Esophagus squamous epithelium (tissue), 4 donors: ENCODE data around the gene DYRK1B.

Source experiments
- POLR2A ChIP-seq, 4 donors: fragments of 450-650 bp; IDR thresholded peaks; one replicate each; pipeline ENCODE4 v1.6.1; 2017; ENCODE audit warnings: antibody characterized with exemption in 4 of 4, mild to moderate bottlenecking in 4 of 4, moderate library complexity in 3 of 4
- TF ChIP-seq, protein P1 (sequence below), 6 experiments: fragments of 450-650 bp in 4 of 6; fragments of 200-600 bp in 2 of 6; sonication (generic) in 2 of 6; IDR thresholded peaks; one replicate each; pipeline ENCODE4 v1.5.1; 2016 to 2019; ENCODE audit warnings: antibody characterized with exemption in 6 of 6, mild to moderate bottlenecking in 4 of 6, moderate library complexity in 4 of 6

GRCh38 chr19:39818626-39819097 lies 15.3 kb downstream of the DYRK1B start:
- no peak for TF ChIP-seq POLR2A (IDR thresholded peaks at IDR 0.05)
- TF ChIP-seq, protein P1, sequence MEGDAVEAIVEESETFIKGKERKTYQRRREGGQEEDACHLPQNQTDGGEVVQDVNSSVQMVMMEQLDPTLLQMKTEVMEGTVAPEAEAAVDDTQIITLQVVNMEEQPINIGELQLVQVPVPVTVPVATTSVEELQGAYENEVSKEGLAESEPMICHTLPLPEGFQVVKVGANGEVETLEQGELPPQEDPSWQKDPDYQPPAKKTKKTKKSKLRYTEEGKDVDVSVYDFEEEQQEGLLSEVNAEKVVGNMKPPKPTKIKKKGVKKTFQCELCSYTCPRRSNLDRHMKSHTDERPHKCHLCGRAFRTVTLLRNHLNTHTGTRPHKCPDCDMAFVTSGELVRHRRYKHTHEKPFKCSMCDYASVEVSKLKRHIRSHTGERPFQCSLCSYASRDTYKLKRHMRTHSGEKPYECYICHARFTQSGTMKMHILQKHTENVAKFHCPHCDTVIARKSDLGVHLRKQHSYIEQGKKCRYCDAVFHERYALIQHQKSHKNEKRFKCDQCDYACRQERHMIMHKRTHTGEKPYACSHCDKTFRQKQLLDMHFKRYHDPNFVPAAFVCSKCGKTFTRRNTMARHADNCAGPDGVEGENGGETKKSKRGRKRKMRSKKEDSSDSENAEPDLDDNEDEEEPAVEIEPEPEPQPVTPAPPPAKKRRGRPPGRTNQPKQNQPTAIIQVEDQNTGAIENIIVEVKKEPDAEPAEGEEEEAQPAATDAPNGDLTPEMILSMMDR (IDR thresholded peaks at IDR 0.05), result no peak
